MV-4-11 (cell line): ENCODE data around the gene FLT1.

ENCODE experiments used
- DNase-seq: peaks from one replicate; lab custom pipeline; 2025; lab: John Stamatoyannopoulos, UW

FLT1 gene

DNA sequence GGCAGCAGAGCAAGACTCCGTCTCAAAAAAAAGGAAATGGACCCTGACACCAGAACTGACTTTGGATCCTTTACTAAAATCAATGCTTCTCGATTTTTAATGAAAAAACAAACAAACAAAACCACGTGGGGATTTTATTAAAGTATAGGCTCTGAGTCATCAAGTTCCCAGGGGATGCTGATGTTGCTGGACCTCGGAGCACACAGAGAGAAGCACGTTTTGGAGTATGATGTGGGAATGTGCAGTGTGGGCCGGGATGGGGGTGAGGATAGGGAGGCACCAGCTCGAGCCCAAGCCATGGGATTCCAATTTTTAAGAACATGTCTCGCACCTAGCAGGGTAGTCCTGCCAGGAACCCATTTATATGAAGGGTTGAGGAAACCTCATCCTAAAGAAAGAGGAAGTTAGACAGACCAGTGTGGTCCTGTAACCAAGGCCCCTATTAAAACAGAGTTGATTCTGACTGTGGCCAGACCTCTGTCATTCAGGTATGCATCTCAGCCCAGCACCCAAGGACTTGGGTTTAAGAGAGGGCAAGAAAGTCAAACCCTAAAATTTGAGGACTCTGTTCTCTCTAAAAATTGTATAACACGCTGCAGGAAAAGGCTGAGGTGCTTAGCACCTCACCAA, 6.4 kb downstream of the FLT1 start:
- peak; percentile 54 for DNase-seq

DNA sequence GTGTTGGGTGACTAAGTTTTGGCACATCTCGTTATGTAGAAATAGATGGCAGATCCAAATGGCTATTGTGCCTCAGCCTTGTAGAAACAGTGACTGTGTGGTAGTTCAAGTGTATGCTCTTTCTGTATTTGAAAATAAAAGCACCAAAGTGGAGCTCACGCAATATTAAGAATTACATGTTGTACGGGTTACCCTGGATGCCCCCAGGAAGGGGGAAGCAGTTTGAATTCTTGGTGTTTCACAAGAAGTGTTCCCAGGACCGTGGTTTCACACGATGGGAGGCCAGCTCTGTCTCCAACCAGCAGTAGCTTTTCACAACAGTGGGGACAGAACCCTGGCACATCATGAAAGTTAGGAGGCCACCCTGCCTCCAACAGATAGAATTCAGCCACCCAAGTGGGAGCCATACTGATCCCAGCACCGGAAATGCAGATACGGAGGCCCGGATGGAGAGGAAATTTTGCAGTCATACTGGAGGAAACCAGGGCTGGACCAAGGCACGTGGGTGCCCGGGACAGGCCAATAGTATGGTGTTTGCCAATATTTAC, 8.9 kb downstream of the FLT1 start:
- DNase-seq: peak; percentile 74

DNA sequence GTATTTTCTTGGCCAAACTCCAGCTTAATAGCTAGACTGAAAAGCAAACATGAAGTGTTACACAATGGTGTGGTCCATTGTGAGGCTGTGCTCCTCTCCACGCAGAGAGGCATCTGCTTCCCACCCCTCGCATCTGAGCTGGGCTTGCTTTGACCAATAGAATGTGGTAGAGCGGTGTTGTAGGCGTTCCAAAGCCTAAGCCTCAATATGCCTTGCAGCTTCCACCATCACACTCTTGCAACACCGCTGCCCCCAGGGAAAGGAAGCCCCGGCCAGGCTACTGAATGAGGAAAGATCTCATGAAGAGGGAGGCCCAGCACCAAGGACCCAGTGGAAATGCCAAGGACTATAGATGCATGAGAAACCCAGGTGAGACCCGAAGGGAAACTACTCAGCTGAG, 9.4 kb downstream of the FLT1 start:
- DNase-seq: peak; percentile 71

DNA sequence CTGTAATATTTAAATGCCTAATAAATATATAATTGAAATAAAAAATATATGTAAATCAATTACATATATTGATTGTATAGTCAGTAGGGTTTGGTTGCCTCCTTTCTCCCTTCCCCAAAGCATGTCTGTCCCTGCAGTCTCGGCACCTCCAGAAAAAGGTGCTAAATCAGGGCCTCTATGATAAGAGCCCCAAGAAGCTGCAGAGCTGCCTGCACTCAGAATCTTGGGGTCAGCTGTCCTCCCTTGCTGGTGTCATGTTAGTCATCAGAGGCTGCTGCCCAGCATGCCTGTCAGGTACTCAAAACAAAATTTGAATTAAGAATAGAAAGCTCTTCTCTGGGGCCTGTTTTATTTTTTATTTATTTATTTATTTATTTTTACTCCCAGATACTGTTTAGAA, 9.8 kb downstream of the FLT1 start:
- no peak for DNase-seq

DNA sequence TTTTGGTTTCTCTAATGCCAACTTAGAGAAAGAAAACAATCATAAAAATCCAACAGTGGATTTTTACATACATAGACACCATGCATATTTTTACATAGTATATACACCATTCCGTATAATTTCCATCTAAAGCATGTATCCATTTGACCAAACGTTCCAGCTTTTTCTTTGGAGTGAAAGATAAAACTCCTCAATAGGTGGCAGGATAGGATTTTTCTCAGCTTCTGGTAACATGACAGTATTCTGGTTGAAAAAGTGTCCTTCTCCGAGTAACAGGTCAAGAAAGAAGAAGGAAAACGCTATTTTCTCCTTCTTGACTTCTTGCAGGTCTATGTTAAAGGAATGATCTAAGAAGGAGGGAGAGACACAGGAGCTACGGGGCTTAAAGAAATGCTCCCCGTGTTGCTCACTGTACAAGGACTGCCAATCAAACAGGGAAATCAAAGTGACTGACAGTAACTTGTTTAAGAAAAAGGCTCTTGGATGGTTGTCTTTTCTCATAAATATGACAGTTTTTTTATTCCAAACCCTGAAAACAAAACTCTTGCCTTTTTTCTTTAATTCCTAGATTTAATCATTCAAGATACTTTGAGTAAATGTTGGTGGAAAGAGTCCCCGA, 11.5 kb downstream of the FLT1 start:
- no peak for DNase-seq

DNA sequence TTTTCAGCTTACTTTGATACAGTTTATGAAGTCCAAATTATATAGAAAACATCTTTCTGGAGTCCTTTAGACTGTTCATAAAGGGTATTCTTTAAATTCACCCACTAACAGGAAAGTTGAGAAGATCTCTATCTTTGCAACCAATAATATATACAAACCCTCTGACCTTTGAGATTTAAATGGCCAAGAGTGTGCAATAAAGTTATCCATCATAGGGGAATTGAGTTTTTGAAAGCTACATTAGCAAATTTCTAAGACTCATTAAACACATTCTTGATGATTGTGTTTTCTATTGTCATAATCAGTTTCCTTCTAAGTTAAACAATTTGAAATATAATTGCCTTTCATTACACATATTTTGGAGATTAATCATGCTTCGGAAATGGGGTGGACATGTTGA, 15.9 kb downstream of the FLT1 start:
- no peak for DNase-seq

DNA sequence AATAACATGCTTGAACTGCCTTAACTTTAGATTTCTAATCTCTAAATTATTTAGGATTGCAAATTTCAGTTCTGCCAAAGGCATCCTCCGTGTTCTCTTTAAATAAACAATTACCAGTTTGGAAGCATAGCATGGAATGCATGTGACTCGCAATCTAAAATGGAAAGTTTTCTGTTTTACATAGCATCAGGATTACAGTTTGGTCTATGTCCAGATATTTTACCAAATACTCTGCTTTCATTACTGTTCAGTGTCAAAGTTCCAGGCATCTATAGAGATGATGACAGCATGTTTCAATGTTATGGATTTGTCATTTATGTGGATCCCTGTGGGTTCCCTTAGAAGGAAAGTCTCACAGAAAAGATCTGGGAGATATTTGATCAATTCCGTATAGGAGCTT, 16.8 kb downstream of the FLT1 start:
- no peak for DNase-seq

DNA sequence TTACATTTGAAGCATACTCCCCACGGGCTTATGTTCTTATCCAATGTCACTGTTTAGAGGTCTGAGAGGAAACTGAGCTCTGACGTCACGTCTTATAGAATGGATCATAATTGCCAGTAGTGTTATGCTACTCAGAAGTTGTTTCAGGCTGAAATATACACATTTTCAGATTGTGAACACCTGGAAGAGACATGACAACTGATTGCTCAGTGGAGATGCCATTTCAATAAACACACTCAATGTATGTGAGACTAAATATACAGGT, 17.3 kb downstream of the FLT1 start:
- DNase-seq: no peak

DNA sequence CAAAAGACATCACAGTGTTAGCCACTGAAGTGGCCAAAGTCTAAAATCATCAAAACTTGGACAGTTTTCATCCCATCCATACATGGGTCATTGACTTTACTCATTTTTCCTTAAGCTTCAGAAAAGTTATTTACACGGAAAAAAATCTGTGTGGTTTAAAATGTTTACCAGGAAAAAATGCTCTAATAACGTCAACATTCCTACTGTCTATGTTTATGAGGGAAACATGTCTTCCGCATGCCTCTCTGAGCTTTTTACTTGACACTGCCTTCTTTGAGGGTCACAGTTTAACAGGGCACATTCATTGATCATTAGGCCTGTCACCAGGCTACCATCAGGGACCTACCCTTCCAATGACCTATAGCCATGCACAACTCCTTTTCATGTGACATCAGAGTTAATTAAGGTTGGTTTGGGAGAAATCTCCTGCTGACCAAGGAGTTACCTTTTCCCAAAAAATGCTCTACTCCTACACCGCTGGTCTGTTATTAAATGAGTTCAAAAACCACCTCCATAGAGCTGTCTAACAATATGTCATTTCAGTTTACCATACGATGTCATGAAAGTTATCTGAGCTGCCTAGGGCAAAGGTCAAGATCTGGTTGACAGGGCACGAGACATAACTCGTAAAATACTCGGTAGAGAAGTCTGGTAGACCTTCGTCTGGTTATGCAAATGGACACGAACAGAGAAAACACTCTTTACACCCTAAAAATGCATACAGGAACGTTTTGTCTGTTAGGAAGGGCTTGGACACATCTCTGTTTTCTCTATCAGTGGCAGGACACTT, 17.8 kb downstream of the FLT1 start:
- DNase-seq: no peak

DNA sequence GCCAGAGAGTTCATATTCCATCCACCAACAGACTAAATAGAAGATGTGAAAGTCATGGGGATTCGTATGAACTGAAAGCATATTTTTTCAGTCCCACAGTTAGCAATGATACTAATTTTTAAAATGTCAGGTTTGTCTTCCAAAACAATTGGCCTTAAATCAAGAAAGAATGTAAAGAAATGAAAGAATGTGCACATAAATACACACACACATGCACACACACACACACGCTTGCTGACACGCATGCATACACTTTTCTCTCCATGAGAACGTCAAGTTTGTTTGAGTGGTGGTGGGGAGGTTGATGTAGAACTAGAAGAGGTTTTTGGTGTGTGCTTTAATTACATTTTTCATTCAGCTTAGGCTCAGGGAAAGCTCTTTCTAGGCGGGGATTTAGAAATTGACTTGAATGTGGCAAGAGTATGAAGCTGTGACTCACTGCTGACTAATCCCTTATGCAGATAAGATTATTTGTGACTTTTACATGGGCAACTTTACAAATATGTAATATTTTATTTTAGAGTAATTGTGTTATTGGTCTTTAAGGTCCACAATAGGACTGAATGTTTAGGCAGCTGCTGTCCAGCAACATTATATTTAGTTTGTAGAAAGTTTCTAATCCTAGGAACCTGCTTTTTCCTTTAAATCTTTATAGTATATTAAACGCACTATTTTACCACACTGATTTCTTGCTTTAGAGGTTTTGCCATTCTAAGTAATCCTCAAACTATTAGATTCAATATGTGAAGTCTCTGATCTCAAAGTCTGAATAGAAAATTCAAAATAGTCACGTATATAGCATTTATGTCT, 18.8 kb downstream of the FLT1 start:
- peak; percentile 68 for DNase-seq

DNA sequence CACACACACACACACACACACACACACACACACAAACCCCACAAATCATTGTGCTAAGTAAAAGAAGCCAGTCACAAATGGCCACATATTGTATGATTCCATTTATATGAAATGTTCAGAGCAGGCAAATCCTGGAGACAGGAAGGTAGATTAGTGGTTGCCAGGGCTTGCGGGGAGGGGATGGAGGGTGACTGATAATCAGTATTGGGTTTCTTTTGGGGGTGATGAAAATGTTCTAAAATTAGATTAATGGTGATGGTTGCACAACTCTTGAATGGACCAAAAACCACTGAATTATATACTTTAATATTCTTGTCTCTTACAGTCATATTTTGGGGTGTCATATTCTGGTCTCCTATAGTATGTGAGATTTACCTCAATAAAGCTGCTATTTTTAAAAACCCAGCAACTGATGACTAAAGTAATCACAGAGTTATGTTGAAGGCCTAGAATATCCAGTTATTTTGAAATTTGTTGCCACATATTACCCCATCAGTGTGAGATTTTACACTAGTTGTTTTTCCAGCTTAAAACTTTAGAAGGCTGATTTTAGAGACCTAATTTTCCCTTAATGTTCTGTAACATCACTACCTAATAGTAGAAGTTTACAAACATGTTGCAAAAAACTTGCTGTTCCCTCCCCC, 20.3 kb downstream of the FLT1 start:
- no peak for DNase-seq

DNA sequence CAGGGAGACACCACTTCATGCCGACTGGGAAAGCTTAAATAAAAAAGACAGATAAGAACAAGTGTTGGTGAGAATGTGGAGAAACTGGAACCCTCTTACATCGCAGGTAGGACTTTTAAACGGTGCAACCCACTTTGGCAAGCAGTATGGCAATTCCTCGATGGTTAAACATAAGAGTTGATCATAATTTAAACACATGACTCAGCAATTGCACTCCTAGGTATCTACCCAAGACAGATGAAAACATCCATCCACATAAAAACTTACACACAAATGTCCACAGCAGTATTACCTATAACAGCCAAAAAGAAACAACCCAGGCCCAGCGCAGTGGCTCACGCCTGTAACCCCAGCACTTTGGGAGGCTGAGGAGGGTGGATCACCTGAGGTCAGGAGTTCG, 21.9 kb downstream of the FLT1 start:
- no peak for DNase-seq

DNA sequence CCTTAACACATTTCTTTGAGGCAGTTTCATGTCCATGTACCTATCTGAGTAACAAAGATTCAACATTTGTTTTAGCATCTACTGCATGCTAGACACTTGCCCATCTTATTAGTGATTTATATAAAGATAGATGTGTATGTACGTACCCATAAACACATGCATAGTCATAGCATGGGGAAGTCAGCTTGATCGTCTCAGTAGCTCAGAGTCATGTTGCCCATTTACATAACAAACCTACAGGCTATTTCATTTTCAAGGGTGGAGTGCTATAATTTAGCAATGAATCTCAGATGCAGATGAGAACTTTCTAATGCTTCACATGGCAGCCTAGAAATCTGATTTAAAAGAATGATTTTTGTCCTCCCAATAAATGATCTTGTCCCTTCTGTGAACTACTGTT, 23.5 kb downstream of the FLT1 start:
- no peak for DNase-seq

DNA sequence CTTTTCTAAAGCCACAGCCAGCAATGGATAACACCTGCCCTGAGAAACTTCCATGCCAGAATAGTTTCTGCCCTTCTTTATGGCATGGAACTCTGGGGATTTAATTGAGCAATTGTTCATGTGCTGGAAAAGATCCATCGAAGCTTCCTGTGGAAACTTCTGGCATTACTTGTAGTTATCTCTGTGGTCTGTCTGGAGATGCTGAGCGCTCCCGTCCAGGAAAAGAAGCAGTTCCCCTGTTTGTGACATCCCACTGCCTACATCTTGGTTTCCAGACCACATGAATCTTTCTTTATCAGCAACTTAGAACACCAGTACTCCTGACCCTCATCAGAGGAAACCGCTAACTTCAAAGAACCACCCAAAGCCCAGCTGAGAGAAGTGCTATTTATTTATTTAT, 24.6 kb downstream of the FLT1 start:
- DNase-seq: no peak

DNA sequence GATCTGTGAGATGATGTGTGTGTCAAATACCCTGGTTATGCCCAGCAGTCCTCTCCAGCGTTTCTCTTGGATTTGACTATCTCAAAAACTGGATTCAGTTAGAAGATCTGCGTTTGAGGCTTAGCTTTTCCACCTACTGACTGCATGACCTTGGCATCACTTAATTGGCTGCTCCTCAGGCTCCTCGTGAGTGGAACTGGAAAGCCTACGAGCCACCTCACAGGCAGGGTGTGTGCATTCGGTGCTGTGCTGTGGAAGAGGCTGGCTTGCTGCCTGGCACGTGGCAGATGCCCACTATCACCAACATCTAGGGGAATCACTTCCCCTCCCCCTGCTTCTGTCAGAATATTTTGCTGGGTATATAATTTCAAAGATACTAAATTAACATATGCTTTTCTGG, 25.6 kb downstream of the FLT1 start:
- DNase-seq: no peak

DNA sequence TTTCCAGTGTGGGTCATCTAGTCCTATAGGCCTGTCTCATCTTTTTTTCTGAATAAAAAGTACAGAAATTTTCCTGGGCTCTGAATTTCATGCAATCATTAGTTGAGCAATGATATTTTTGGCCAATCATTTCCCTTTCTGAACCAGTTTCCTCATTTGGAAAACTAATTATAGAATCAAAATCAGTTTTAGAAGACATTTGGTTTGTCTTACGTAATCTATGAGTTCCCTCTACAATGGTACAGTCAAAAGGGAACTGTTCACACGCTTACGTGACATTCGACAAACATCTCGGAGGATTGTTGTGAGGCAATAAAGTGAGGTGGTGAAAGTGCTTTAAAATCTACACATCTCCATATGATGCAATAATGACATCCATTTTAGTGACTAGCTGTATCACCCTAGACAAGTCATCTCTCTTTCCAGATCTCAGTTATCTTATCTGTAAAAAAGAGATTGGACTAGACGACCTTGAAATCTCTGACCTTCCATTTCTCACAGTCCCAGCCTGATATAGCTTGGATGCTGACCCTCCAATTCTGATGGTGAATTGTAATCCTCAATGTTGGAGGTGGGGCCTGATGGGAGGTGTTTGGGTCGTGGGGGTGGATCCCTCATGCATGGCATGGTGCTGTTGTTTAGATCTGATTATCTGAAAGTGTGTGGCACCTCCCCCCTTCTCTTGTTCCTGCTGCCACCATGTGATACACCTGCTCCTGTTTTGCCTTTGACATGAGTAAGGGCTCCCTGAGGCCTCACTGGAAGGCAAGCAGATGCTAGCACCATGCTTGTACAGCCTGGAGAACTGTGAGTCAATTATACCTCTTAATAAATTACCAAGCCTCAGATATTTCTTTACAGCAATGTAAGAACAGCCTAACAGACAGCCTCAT, 26.7 kb downstream of the FLT1 start:
- peak; percentile 100 for DNase-seq

DNA sequence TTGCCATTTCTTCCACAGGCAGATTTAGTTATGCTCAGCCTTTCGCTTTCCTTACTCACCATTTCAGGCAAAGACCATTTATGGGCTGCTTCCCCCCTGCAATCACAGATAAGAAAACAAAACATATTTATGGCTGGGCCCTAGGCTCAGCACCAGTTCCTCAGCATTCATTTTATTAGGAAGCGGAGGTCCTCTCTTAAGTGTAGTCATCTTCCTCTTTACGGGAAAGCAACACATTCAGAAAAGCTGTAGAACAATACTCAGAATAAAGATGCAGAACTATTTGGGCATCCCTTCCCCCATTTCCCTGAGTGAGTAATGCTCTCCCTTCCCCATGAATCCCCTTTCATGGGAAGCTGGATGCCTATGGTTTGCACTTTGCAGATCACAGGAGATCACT, 27.9 kb downstream of the FLT1 start:
- no peak for DNase-seq

DNA sequence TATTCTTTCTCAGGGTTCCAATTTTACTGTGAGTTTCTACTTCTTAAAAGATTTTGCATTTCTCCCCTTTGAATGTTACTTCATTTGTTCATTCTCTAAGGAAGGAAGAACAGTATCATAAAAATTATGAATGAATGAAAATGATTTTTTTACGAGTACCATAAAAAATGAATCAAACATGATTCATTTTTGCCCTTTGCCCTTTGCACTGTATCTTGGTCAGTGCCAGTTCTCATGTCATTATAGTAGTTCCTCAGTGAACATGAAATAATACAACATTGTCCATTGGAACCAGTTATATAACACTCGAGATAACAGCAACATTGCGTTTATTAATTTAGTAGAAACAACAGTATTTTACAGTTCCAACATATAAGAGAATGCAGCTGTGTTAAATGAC, 28.8 kb downstream of the FLT1 start:
- DNase-seq: no peak

DNA sequence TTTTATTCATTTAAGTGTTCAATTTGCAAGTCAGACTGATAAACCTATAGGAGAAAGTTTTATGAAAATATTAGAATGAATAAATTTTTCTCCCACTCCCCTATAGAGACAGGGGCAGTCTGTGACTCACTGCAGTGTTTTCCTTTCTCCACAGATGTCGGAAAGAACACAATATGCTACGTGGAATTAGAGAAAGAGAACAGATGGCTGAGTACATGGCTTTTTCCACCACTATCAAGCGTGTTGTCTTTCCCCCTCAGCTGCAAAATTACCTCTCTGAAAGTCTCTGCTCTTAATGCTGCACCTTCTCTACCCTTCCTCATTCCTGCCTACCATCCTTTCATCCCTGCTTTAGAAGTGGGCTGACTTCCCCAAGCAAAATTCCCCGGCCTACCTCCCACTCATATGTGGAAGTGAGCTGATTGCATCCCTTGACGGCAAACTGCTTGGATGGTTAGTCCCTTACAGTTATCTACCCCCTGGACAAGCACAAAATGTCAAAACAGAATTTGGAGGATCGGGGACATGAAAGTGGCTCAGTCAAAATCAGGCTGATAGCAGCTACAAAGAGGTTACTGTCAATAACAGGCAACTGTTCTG, 30.0 kb downstream of the FLT1 start:
- no peak for DNase-seq

DNA sequence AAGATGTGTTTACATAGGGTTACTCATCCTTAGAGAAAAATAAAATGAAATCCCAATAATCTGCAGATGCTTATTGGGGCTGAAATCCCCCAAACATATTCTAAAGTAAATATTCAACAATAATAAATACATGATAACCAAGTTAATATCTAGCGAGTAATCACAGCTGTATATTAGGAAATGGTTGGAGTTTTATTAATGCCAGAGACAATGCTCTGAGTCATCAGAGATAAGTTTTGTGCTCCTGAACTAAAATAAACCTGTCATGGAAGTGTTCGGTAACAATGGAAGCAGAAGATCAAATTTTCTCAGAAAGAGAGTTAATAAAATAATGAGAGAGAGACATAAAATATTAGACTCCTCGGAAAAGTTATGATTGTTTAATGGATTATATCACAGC, 31.4 kb downstream of the FLT1 start:
- DNase-seq: no peak

DNA sequence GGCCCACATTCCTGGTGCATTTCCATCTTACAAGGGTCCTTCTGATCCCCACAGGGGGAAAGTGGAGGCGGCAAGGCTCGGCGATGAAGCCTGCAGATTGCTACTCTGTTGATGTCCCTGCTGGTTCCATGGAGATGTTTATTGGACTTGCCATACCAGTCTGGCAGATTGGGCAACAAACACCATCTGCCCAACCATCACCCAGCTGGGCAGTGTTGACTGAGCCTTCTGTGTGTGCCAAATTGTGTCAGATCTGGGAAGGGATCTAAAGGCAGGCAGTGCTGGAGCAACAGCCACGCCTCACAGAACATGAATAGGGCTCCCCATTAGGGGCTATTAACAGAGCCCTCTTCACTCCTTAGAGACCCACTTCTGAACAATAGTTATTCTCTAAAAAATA, 35.0 kb downstream of the FLT1 start:
- DNase-seq: no peak
